B cell (primary cell): ENCODE results near the gene MAD1L1.
"Not testable (repeated sequence)": the region's sequence is repeated elsewhere in the genome, so short reads cannot be mapped to it uniquely, and the experiment has no call there.

Experiments used
- EZH2 ChIP-seq: IDR thresholded peaks from 2 replicates; pipeline ENCODE4 v1.6.1; 2012; ENCODE audit warnings: borderline replicate concordance, low read depth, mild to moderate bottlenecking, moderate library complexity, low read length; ENCODE audit not compliant: insufficient read depth, poor library complexity, severe bottlenecking
- TF ChIP-seq, protein P1 (sequence below): fragments of 200-600 bp; IDR thresholded peaks from one replicate; pipeline ENCODE4 v1.8.0; 2022; ENCODE audit warnings: antibody characterized with exemption, mild to moderate bottlenecking

DNA sequence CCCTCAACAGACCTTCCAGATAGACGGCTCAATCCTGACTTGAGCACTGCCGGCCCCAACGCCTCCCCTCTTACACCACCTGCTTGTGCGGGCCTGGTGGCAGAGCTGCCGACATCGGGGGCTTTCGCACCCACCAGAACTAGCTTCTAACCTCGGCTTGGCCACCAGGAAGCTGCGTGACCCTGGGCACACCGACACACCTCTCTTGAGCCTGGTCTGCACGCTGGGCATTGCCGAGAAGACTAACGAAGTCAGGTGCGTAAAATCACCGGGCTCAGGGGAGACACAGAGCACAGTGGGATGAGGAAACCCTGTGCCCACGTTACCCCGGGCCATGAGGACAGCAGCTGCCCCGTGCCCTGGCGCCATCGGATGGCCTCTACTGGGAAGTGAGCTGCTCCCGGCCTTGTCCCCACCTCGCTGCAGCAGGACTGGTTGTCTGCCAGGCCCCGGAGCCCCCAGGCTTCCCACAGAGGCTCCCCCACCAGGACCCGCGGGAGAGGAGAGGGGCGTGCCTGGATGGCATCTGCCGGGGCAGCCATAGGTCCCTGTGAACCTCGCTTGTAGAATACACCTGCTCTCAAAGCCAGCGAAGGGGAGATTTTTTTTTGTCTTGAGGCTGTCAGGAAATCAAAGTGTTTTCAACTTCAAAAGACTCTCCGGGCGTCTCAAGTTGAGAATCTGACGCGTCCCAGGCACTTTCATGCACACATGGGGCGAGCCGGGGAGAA, 408.4 kb downstream of the MAD1L1 start:
- not testable (repeated sequence) for TF ChIP-seq EZH2
- TF ChIP-seq, protein P1, sequence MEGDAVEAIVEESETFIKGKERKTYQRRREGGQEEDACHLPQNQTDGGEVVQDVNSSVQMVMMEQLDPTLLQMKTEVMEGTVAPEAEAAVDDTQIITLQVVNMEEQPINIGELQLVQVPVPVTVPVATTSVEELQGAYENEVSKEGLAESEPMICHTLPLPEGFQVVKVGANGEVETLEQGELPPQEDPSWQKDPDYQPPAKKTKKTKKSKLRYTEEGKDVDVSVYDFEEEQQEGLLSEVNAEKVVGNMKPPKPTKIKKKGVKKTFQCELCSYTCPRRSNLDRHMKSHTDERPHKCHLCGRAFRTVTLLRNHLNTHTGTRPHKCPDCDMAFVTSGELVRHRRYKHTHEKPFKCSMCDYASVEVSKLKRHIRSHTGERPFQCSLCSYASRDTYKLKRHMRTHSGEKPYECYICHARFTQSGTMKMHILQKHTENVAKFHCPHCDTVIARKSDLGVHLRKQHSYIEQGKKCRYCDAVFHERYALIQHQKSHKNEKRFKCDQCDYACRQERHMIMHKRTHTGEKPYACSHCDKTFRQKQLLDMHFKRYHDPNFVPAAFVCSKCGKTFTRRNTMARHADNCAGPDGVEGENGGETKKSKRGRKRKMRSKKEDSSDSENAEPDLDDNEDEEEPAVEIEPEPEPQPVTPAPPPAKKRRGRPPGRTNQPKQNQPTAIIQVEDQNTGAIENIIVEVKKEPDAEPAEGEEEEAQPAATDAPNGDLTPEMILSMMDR = not testable (repeated sequence)
